COR-L47 (cell line): ENCODE data around the gene GSG1L.
"Not testable (repeated sequence)": the region's sequence is repeated elsewhere in the genome, so short reads cannot be mapped to it uniquely, and the experiment has no call there.

Source experiments
- DNase-seq: peaks from one replicate; lab custom pipeline; 2025; lab: John Stamatoyannopoulos, UW

The GSG1L gene

DNA sequence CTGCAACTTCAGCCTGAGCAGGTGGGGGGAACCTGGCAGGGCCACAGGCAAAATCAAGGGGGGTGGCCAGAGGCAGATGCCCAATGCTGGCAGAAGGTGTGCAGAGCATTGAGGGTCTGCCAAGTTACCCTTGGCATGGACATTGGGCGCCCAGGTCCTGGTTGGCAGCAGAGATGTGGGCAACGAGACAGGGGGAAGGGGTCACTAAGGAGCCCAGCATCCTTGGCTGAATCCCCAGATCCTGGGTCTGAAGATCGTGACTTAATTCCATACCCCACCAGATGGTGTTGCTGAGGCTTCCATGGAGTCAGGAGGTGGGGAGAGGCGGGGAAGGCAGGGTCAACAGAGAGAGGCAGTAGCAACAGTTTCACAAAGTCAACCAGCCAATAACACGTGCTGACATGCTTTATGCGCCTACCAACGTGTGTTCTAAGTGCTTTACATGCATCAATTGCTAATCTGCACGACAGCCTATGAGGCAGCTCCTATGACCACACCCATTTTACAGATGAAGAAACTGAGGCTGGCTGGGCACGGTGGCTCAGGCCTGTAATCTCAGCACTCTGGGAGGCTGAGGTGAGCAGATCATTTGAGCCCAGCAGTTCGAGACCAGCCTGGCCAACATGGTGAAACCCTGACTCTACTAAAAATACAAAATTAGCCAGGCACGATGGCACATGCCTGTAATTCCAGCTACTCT lies 83.3 kb downstream of the GSG1L start:
- no peak for DNase-seq

DNA sequence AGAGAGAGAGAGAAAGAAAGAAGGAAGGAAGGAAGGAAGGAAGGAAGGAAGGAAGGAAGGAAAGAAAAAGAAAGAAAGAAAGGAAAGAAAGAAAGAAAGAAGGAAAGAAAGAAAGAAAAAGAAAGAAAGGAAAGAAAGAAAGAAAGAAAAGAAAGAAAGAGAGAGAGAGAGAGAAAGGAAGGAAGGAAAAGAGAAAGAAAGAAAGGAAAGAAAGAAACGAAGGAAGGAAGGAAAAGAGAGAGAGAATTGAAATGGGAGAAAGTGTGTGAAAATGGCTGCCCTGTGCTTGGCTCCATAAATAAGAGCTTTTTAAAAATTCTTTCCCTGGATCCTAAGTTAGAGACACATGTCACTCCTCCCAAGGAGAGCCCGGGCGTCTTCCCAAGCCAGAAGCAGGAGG lies 83.8 kb downstream of the GSG1L start:
- not testable (repeated sequence) for DNase-seq

DNA sequence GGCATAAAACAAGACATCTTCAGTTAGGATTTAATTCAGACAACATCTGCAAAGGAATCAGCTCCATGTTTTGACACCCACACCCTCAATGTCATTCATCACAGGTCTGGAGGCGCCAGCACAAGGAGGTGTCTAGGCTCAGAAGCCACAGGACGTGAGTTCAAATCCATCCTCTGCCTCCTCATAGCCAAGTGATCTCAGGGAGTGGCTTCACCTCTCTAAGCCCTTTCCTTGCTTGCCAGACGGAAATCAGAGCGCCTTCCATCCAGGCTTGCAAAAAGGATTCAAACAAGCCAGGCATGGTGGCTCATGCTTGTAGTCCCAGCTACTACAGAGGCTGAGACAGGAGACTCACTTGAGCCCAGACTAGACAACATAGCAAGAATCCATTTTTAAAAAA lies 84.6 kb downstream of the GSG1L start:
- DNase-seq, result no peak

DNA sequence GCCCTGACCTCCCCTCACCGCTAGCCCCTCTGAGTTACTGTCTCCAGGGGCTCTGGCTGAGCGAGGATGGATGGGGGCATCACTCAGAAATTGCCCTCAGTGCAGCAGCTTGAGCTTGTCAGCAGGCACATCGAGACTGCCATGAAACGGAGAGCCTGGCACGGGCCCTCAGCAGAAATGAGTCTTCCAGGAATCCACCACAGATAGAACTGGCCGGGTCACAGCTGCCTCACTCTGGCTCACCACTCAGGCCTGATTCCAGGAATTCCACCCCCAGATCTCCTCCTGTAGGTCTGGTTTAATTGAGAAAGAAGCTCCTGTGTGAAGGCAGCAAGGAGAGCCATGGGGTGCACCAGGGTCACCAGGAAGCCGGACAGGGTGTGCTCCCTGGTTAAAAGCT lies 85.5 kb downstream of the GSG1L start:
- DNase-seq, result no peak

DNA sequence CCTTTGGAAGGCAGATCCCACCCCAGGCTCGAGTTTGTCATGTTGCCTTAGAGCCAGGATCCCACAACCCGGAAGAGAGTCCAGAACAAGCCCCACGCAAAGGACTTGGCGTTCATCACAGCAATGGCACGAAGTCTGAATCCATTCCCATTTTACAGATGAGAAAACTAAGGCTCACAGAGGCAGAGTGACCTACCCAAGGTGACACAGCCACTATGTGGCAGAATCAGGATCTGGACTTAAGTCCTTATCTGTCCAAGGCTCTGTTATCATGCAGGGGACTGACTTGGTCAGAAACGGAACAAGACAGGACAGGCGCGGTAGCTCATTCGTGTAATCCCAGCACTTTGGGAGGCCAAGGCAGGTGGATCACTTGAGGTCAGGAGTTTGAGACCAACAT lies 86.5 kb downstream of the GSG1L start:
- DNase-seq, result no peak

DNA sequence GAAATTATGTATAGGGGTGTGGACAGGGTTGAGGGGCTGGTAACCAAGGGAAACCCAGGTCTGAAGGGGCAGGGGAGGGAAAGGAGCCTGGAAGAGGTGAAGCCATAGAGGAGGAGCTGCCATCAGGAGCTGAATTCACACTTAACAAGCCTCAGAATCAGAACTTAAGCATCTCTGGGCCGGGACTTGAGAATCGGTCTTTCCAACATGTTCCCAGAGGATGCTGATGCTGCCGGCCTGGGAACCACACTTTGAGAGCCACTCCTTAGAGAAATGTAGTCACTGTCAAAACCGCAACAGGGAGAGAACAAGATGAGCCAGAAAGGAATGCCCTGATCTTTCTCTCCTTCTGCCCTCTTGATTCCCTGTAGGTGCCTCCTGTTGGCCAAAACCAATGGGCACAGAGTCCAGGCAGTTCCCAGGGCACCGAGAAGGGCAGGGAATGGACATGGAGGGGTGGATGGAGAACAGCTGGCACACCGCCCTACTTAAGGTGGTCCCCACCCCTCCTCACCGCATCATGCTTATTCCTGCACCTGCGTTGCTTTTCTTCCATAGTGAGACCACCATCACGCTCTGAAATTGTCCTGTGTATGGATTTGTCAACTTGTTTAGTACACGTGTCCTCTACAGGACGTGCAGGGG lies 88.5 kb downstream of the GSG1L start:
- no peak for DNase-seq

DNA sequence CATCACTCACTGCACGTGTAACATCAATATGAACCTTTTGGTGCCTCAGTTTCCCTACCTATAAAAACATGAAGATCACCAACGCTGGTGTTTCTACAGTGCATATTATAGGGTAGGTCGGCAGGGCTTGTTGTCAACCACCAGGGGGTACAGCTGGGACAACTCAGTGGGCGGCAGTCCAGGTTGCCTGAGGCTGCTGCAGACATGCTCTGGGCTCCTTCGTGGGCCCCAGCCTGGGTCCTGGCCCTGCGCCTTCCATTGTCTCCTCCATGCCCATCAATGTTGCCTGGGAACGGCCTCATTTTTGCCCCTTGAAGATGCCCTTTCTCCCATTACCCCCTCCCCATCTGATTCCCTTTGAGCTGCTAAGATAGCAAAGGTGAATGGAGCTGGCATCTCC lies 89.8 kb downstream of the GSG1L start:
- DNase-seq, result no peak

DNA sequence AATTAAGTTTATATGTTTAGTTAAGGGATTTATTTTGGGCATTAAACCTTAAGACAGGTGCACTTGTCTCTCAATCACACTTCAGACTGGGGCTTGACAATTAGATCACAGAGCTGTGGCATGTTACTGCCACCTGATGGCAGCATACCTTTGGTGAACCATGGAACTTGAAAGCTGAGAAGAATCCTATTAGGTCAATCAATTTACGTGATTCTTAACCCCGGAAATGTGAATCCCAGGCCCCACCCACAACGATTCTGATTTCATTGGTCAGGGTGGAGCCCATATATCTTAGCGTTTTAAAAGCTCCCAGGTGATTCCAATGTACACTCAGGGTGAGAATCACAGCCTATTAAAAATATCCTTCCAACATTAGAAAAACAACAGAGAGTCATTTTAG lies 91.0 kb downstream of the GSG1L start:
- DNase-seq, result peak; percentile 8

DNA sequence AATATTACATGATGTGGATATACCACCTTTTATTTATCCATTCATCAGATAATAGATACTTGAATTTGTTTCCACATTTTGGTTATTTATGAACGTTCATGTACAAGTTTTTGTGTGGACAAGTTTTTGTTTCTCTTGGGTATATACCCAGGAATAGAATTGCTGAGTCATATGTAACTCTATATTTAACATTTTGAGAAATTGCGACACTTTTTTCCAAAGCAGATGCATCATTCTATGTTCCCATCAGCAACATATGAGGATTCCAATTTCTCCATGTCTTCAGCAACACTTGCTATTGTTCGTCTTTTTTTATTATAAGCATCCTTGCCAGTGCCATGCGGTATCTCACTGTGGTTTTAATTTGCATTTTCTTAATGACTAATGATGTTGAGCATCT lies 93.9 kb downstream of the GSG1L start:
- DNase-seq, result no peak

DNA sequence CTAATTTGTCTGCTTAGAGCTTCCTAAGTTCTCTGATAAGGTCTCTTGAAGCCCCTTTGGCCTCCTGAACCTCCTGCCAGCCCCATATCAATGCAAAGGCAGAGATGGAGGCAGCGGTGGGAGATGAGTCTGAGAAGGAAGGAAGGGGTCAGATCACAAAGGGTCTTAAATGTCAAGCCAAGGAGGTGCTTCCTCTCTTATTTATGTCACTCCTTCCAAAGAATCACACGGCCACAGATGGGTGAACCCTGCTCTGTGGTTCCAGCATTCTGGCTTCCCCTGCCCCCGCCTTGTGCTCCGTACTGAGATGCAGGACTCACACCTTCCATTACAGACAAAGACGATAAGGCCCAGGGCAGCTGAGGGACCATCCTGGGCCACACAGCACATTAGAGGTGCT lies 96.3 kb downstream of the GSG1L start:
- no peak for DNase-seq

DNA sequence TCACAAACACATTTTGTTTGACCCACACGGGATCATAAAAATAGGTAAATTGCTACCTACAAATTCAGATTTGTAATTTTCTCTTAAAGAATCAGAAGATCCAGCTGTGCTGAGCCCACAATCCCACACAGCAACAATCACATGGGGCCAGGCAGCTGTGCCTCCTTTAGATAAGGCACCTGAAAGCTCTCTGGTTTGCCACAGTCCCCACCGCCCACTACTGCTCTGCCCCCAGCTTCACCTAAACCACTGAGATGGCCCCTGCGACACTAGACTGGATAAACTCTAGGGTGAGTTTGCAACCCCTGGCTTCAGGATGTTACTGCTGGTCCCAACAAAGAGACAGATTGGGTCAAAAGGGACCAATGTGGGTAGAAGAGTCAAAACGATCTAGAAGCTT lies 96.8 kb downstream of the GSG1L start:
- no peak for DNase-seq

DNA sequence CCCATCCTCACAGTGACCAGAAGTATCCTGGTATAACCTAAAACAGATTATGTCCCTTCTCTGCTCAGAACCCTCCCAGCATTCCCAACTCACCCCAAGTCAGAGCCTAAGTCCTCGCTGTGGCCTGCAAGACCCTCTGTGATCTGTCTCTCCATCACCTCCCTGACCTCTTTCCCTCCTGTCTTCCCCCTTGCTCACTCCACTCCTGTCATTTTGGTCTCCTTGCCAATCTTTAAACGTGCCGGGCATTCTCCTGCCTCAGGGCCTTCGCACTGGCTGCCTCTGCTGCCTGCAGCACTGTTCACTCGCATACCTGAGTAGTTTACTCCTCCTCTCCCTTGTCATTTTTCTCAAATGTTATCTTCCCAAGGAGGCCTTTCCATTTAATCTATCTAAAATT lies 97.7 kb downstream of the GSG1L start:
- DNase-seq, result no peak

DNA sequence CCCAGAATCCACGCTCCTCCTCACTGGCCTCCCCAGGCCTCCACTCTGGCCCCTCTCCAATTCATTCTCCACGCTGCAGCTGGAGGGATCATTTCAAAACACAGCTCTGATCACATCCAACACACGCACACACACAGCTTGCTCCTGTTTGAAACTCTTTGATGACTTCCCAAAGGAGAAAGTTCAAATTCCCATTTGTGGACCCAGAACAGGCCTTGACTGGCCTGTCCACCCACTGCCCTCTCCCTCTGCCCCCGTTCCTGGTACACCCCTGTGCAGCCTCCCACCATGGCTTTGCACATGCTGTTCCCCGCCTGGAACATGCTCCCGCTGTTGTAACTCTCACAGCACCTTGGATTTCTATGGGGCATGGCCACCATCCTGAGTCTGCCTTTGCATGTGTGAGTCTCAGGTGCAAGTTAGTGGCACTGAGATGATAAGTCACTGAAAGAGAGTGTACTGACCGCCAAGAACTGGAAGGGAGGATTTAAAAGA lies 100.0 kb downstream of the GSG1L start:
- no peak for DNase-seq

DNA sequence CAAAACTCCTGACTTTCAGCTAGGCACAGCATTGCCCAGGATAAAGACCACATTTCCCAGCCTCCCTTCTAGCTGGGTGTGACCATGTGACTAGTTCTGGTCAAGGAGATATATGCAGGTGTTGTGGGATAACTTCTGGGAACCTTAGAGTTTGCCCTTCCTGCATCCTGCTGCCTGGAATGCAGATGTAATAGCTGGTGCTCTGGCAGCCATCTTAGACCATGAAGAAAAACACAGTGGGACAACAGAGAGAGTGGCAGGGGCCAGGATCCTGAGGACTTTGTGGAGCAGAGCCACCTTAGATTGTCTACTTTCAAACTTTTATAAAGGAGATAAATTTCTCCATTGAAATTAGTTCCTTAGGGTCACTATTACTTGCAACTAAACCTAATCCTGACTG lies 101.3 kb downstream of the GSG1L start:
- no peak for DNase-seq

DNA sequence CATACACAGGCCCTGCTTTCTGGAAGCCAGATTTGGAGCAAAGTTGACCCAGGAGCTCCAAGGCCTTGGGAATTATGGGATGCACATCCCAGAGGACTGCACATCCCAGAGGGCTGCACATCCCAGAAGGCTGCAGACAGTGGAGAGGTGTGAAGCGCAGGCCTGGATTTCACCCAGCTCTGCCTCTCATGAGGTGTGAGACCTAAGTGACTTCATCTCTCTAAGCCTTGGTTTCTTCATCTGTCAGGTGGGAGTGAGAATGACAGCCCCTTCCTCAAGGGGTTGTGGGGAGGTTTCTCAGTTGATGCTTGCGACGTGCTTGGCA lies 102.3 kb downstream of the GSG1L start:
- no peak for DNase-seq

DNA sequence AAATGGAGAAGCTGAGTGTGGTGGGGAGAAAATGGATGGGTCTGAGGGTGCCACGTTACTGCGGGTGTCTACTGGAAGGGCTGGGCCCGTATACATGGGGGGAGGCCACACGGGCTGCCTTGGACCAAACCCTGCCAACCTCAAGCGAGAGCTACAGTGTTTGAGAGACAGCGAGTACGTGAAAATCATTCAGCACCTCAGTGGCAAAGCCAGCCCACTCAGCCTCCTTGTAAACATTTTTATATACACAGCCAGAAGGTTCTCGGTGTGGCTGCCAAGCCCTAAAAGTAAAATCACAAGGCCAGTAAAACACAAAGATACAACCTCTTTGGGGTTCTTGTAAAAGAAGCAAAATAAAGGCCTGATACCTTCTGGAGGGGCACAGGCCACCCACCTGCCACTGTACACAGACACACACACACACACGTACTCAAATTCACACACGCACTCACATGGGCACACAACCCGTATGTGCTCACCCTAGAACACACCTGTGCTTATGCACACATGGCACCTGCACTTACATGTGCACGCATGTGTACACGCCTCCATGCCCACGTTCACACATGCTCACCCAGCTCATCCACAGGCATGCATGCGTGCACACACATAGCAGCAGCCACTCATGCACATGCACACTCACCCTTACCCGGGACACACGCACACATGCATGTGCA lies 102.8 kb downstream of the GSG1L start:
- DNase-seq, result no peak

DNA sequence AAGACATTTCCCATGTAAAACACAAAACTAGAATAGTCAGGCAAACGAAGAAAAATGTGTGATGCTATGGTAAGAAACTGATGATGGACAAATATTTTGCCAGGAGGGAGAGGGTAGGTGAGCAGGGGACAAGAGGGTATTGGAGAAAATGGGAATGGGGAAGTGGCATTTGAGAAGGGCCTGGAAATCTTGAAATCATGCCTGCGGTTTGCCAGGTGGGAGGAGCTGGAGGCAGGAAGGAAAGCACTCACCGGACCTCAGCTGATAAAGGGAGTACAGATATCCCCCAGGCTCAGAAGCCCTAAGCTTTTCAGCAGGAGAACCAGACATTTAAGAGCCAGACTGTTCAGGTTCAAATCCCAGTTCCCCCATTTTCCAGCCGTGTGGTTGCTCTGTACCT lies 103.6 kb downstream of the GSG1L start:
- no peak for DNase-seq

DNA sequence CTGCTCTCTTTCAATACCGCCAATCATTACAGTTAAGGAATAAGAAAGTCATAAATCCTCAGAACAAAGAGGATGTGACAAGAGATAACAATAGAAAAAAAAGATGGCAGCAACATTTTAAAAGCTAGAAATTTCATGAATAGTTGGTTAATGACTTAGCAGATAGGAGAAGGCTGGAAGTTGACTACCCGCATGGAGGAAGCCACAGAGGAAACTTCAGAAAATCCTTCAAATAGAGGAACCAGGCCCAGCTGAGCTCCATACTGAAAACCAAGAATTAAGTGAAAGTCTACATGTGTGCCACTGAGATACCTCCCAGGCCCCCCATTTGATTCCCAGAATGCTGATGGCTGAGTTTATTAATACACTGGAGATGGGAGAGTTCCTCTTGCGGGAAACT lies 109.3 kb downstream of the GSG1L start:
- no peak for DNase-seq

DNA sequence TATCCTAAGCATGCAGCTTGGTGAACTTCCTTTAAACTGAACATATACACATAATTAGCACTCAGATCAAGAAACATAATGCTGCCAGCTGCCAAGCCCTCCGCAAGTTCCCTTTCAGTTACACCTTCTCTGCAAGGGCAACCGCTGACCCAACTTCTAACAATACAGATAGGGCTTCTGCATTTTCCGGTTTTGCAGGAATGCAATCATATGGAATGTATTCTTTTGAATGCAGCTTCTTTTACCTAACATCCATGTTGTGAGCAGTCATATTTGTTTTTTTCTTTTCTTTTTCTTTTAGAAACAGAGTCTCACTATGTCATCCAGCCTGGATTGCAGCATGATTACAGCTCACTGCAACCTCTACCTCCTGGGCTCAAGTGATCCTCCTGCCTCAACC lies 110.7 kb downstream of the GSG1L start:
- no peak for DNase-seq

DNA sequence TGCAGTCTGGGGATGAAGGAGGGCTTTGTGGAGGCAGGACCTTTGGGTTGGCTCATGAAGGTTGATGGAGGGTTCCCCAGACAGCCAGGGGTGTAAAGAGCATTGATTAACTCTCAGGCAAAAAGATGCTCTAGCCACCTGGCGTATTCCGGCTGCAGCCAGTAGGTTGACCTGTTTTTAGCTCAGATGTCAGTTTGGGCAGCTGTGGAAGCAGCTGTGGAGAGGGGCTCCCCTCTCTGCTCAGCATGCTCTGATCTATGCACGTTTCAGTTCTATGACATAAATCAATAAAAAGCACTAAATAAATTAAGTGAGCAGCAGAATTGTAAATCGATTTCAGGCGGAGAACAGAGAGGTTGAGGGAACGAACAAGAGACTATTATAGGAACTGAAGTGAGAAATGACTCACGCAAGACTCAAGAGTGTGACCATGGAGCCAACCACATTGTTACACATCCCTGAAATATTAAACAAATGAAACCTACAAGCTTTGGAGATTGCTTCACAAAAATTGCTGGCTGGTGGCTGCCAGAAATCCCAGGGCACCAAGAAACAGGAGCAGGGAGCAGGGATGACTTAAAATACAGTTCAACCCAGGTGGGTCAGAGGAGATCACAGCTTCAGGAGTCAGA lies 111.9 kb downstream of the GSG1L start:
- DNase-seq, result no peak

DNA sequence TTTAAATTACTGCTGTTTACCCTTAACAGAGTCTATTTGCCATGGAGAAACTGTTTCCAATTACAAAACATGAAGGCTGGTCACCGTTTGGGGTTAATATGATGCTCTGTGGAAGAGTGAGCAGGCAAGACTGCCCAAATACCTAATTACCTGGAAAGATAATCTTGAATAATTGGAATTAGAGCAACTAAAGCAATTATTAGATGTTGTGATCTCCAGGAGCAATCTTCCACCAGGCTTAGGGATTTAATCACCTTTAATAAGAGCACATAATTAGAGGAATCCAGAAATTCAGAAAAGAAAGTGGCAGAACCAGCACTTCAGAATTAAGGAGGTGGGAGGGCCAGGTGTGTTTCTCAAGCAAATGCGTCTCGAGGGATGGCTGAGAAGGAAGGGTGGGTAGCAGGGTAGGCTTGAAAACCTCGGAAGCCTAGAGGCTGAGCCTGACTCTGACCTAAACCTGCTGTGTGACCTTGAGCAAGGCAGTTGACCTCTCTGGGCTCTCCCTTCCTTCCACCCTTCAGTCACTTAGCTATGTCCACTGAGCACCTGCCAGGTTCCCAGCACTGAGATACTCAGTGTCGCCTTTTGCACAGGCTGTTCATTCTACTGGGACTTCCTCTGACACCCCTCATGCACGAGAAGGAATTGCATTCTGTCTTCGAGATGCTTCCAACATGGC lies 113.2 kb downstream of the GSG1L start:
- DNase-seq, result no peak

DNA sequence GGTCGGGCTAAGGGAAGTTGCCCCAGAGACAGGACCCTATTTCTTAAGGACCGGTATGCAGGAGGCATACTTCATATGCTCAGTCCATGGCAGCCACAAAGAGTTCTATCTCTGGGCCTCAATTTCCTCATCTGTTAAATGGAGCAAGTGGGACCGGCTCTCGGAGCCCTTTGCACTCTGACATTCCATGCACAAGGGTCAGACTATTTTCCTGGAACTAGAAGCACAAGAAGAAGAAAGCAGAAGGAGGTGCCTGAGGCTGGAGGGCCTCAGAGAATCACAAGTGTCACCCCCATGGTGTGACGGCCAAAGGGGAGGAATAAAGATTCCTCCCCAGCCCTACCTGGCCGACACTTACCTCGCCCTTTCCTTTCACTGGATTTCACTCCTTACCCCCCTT lies 115.8 kb downstream of the GSG1L start:
- no peak for DNase-seq
